Forelimb muscle (tissue), 1 donor: ENCODE measurements around the gene STK32C. TPM values are rescaled to one million over a fixed set of nuclear protein-coding genes. Genes with fewer than 3 reads are reported as not detected.
"Not testable (repeated sequence)": the region's sequence is repeated elsewhere in the genome, so short reads cannot be mapped to it uniquely, and the experiment has no call there.

Experiments used
- DNase-seq: peaks from one replicate; pipeline ENCODE4 v3.0.0-alpha.2; 2013; ENCODE audit warnings: low read depth
- polyA plus RNA-seq: library from polyadenylated mRNA; unstranded; fragments of 120-200 nt; gene quantifications from one replicate; pipeline ENCODE4 v1.2.1, GENCODE V29; 2013; ENCODE audit not compliant: insufficient read length

STK32C gene
- polyA plus RNA-seq, 1 donor = 10.3 TPM

DNA sequence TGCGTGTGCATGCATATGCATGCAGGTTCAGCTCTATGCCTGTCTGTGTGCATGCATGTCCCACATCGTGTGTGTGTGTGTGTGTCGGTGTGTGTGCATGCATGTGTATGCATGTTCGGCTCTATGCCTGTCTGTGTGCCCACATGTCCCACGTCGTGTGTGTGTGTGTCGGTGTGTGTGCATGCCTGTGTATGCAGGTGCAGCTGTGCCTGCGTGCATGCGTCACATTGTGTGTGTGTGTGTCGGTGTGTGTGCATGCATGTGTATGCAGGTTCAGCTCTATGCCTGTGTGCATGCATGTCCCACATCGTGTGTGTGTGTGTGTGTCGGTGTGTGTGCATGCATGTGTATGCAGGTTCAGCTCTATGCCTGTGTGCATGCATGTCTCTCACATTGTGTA is 39.8 kb downstream of the STK32C start:
- not testable (repeated sequence) for DNase-seq

DNA sequence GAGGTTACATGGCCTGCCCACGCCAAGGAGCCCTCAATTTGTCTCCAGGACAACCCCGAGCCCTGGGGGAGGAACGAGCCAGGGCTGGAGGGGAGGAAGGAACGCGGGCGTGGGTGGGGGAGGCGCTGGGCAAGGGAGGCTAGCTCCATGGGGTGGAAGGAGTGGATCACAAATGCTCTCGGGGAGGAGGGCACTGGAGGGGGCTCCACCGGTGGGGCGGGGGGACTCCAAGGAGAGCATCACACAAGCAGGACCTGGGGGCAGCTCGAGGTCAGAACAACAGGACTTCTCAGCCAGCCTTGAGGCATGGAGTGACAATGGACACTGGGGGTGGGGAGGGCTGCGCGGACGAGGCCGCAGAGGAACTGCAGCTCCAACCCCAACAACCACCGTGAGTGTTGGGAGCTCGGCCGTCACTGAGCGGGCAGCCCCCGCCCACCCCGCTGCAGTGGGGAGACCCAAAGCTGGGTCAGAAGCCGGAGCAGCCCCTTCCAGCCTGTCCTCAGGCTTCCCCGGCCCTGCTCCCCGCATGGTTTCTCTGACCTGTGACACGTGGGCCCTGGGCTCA is 41.1 kb downstream of the STK32C start:
- DNase-seq = no peak

DNA sequence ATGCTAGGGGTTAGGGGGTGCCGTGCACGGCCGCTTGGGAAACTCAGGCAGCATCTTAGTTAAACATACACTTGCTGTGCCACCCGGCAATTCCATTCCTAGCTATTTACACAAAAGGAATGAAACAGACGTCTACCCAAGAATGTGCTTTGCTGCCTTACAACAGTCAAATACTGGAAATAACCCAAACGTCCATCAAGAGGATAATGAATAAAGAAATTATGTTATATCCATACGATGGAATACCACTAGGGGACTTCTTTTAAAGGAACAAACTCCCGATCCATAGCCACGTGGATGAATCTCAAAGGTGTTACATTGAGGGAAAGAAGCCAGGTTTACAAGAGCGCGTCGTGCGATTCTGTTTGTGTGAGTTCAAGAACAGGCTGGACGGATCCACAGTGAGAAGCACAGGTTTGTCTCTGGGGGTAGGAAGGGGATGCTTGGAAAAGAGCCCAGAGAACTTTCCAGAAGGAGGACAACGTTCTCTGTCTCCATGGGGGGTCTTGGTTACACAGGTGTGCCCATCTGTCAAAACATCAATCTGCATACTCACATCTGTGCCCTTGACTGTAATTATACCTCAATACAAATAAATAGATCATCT is 41.8 kb downstream of the STK32C start:
- no peak for DNase-seq

DNA sequence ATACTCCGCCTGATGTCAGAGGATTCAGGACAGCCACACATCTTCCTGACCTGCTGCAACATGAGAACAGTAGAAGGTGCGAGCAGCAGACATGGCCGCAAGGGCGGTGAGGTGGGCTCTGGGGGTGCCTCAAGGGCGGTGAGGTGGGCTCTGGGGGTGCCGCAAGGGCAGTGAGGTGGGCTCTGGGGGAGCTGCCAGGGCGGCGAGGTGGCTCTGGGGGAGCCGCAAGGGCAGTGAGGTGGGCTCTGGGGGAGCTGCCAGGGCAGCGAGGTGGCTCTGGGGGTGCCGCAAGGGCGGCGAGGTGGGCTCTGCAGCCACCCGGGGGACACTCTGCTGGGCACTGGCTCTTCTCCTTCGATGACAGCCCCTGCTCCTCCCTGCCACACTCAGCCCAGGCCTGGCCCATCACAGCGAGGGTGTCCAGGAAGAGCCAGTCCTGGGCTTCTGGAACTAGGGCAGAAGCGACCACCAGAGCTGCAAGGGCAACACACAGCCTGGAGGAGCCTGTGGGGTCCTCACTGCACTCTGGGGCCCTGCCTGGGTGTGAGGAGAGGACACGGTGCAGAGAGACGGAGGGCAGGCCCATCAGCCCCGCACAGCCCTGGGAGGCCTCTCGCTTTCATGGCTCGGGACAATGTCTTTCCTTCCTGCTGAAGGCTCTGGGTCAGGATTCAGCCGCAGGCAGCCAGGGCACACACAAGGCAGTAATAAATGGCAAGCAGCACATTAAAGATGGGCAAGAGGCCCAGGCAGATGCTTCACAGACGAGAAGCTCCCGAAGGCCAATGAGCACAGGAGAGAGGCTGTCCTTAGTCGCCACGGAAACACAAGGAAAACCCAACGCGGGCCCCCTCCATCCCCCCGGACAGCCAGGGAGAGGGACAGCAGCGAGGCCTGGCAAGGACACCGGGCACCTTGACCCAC is 42.5 kb downstream of the STK32C start:
- DNase-seq = no peak

DNA sequence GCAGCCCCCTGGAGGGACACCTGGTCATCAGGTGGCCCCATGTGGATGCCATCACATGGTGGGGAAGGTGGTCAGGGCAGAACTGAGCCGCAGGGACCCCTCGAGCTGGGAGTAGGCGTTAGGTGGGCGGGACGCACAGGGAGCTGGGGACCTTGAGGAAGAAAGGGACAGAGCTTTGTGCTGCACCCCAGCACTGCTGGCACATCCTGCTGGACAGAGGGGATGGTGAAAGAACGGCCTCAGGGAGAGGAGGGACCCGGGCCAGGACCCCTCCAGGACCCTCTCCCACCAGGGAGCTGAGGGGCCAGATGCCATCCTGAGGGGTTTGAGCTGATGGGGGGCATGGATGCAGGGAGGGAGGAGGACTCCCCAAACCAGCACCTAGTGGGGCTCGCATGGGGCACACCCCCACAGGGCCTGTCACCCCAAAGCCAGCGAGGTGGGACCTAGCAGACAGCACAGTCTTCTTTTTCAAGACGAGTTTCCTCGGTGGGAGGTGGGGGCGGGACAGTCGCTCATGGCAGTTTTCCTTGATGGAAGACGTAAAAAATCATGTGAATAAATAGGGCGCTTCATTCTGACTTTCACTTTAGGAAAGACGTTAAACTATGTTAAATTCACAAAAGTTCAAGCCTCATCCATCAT is 43.3 kb downstream of the STK32C start:
- no peak for DNase-seq

DNA sequence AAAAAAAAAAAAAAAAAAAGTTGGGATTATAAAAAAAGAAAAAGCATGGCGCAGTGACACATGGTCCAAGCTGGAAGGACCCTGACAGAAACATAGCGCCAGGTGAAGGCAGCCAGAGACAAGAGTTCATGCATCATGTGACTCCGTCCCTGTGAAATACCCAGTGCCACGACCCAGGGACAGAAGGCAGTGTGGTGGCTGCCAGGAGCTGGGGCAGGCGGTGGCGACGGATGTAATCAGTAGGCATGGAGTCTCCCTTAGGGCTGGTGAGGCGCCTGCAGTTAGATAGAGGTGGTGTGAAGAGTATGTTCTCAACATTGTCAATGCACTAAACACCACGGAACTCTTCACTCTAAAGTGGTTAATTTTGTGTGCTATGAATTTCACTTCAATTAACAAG is 43.9 kb downstream of the STK32C start:
- no peak for DNase-seq

DNA sequence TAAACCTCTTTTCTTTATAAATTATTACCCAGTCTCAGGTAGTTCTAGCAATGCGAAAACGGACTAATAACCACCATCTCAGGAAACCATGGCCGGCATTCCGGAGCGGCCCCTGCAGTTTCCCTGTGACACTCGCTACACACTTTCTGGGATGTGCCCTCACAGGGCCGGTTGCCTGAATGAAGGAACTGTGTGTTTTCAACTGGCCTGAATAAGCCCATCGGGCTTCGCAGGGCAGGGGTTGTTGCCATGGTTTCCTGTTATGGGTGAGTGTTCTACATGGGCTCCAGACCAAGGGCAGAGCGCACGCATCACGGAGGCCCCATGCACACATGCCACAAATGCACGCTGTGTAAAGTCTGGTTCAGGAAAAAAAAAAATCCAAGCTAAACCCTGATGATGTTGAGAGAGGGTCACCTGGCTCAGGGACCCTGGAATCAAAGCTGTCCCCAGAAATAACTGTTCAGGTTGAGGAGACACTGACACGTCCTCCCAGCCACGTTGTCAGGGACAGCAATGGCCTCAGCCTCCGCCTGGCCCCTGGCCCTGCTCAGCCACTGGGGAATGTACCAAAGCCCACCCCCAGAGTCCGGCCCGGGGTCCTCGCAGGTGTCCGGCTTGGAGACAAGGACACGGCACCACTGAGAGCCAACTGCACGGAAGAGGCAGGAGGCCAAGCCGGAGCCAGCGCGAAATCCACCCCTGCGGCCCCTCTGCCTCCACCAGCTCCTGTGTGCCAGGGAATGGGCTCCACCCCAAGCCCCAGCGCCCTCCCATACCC is 47.9 kb downstream of the STK32C start:
- DNase-seq = no peak

DNA sequence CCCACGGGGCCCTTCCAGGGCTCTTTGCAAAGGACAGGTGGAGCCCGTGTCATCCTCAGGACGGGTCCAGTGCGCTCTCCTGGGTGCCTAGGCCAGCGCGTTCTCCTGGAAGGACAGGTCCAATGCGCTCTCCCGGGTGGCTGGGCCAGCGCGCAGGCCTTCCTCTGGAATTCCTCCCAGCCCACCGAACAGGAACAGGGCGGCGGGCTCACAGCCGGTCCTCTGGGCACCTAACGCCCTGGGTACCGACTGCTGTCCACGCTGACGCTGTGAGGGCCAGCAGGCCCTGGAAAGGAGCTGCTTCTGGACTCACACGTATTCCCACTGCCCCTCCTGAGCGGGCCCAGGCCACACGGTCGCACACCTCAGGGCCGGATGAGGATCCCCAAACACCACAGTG is 49.3 kb downstream of the STK32C start:
- no peak for DNase-seq

DNA sequence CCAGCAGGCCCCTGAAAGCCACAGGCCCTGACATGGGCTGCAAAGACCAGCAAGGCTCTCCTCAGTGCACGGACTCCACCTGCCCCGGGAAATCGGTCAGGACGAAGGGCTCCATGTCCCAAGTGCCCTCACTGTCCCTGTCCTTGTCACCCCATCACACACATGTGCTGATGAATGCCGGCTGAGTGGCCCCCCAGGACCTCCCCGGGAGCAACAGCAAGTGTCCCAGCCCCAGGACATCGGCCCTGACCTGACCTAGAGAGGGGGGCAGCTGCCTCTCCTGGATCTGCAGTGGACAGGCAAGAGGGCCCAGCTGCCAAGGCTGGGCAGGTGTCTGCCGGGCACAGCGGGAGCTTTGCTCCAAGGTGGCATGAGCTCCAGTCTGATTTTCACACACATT is 49.8 kb downstream of the STK32C start:
- DNase-seq = no peak

DNA sequence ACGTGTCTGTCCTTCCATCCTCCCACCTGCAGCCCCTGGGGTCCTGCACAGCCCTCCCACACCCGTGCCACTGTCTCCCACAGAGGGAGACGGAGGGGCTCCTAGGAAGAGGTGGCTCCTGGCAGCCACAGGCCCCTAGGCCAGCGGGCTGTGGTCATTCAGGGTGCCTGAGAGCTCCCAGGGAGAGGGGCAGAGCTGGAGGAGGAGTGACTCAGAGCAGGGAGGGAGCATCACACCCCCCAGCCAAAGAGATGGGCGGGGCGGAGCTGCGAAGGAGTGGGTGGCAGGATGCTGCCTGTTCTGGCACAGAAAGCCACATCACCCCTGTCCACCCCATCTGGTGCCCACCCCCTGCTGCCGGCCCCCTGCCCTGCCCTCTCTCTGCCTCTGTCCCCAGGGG is 50.5 kb downstream of the STK32C start:
- no peak for DNase-seq

DNA sequence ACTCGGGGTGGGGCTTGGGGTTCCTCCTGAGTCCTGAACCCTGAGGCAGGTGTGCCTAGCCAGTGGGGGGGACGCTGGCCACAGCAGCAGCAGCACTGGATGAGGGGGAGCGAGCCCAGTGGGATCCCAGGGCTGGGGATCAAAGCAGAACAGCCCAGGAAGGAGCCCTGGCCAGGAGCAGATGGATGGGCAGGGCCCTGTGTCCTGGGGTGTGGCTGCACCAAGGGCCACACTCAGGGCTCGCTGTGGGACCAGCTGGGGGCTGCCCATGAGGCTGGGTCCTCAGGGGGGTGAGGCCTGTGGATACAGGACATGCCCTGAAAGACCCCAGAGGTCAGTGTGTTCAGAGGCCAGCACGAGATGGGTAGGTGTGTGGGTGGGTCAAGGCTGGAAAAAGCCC is 50.9 kb downstream of the STK32C start:
- DNase-seq = no peak

DNA sequence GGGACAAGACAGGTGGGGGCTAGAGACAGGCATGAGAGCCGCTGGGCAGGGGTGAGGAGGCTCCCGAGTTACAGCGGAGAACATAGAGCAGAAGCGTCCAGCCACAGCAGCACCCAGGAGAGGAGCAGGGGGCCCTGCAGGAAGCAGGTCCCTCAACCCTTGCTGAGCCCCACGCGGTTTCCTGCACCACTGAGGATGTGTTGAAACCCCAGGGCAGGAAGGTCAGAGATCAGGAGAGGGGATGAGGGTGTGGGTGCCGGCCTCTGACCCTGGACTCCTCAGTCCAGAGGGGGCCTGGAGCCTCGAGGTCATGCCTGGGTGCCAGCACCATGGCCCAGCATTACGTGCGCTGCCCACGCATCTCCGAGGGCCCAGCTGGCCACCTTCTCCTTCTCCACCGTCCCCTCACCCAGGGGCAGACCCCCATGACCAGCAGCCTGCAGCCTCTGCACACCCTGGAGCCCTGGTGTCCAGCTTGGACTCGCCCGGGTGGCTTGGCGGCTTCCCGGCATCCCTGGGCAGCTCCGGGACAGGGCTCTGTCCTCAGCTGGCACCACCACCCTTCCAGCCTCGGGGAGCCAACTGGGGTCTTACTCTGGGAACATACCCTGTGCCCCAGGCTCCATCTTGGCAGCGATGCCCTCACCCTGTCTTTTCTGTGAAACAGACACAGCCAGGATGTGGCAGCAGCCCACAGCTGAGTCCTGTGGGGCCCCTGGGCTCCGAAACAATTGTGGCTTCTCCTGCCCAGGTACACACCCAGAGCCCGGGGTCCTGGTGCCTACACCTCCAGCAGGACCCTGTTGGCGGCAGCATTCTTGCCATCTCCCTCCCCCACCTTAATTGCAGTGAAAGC is 52.0 kb downstream of the STK32C start:
- DNase-seq = no peak

DNA sequence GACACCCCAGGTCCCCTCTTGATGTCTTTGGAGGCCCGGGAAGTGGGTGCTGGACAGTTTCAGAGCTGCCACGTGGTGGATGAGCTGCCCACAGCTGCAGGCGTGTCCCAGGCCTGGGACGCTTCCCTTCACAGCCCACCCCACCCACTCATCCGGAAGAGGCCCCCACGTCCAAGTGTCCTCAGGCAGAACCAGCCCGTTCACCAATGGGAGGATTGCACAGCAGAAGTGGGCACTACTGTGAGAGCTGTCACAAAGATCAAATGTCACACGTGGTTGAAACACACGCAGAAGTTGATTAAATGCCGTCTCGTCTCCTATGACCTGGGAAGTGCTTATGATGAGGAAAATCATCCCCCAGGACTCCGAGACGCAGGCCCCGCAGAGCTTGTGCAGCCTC is 52.9 kb downstream of the STK32C start:
- no peak for DNase-seq

DNA sequence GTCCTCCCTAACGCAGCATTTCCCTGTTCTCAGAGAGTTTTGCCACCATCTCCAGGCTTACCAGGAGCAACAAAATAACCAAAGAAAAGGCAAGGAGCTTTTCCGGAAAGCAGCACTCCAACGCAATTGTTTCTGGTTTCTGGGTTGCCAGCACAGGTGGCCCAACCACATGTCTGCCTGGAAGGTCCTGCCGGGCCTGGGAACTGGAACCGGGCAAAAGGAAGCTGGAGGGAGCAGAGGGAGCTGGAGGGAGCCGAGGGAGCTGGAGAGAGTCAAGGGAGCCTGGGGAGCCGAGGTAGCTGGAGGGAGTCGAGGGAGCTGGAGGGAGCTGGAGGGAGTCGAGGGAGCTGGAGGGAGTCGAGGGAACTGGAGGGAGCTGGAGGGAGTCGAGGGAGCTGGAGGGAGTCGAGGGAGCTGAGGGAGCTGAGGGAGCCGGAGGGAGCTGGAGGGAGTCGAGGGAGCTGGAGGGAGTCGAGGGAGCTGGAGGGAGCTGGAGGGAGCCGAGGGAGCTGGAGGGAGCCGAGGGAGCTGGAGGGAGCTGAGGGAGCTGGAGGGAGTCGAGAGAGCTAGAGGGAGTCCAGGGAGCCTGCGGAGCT is 54.6 kb downstream of the STK32C start:
- DNase-seq = no peak

DNA sequence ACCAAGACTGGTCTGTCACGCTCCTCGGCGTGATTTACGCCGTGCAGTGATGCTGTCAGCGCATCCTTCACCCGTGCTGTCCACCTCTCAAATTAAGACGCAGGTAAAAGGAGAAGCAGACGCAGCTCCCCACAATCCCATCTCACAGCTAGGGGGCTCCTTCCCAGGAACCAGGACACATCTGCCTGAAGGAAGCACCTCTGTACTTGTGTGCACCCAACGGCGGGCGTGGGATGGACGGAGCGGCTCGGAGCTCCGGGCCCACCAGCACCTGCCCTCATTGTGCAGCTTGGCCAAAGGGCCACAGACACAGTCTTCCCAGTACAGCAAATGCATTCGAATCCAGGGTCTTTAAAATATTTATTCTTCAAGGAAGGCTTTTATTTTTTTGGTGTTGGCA is 55.3 kb downstream of the STK32C start:
- no peak for DNase-seq

DNA sequence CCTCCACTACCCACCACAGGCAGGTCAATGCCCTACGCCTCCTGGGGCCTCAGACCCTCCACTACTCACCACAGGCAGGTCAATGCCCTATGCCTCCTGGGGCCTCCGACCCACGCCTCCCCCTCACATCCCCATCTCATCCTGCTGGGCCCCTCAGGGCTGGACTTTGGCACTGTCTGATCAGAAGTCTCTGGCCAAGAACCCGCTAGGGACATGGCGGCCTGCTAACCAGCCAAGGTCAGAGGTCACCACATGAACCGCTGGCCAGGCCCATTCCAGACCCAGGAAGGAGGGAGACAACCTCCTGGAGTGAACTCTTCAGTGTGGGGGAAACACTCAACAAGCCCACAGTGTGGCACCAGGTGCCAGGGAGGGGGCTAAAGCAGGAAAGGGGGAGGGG is 55.8 kb downstream of the STK32C start:
- DNase-seq = no peak

DNA sequence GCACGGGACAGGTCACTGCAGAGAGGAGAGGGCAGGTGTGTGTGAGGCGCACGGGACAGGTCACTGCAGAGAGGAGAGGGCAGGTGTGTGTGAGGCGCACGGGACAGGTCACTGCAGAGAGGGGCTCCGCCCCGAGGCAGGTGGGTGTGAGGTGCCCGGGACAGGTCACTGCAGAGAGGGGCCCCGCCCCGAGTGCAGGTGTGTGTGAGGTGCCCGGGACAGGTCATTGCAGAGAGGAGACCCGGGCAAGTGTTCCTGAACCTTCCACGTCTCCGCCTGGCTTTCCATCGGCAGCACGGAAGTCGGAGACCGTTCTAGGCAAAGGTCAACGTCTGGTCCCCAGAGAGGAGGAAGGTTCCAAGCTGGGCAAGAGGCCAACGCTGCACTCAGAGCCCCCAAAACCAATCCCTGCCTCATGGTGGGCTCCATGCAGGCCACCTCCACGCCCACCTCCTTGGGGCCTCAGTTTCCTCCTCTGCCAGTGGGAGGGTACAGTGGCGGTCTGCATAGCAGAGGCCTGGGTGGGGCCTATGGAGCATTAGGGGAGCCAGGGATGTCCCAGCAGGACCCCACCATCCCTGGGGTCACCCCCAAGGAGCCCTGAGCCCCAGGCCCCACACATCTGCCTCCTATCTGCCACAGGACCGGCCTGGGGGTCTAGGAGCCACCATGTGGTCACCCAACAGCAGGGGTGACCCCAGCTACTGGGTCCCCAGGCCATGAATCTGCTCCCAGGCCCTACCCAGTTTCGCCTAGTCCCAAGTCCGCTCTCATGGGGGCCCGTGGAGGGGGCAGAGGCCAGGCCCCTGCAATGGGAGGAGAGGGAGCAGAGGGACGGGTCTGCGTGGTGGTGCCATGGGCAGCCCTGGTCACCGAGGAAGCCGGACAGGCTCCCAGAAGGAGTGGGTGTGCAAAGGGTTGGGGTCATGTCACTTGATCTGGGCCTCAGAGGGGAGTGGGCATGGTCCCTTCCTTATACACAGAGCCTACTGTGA is 57.0 kb downstream of the STK32C start:
- no peak for DNase-seq

DNA sequence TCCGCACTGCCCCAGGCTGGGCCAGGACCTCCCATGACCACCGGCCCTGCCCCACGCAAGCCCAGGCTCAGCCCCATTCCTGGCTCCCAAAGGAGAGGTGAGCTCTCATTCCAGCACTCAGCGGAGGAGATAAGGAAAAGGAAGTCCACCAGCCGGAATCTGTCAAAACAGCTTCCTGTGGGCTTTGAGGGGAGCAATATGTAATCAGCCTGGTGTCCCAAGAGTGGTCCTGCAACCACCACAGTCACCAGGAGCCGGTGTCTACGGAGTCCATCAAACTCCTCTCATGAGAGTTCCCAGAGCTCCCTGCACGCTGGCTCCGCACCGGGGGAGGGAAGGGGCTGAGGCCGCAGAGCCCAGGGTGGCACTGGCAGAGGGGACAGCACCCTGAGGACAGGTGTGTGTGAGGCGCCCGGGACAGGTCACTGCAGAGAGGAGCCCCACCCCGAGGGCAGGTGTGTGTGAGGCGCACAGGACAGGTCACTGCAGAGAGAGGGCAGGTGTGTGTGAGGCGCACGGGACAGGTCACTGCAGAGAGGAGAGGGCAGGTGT is 57.9 kb downstream of the STK32C start:
- DNase-seq = no peak

DNA sequence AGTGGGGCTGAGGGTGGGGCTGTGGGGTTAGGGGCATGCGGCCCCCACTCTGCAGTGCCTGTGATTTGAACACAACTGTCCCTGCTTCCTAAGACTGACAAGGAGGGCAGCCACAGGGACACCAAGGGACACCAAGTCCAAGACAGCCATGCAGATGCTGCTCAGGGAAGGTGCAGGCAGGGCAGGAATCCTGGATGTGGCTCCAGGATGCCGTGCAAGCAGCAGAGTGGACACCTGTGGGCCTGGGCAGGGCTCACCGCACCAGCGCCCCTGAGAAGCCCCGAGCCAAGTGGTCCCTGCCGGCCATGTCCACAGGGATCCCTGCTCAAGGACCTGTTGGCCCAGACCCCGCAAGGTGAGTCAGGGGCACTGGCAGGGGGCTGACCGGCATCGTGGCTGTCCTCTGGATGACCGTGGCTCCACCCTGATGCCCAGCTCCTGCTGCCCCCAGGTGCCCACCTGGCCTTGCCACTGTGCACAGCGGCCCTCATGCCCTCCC is 58.5 kb downstream of the STK32C start:
- DNase-seq = no peak
